HEK293 (cell line): ENCODE measurements around the gene FOXN3.

Experiments used
- CTCF ChIA-PET: fragments of 350-600 bp; formaldehyde crosslinking; extraction: SDS; loops from one replicate; lab custom pipeline; 2021; ENCODE audit warnings: antibody characterized with exemption; lab: Yijun Ruan, JAX
- POLR2A ChIA-PET: fragments of 300-600 bp; formaldehyde crosslinking; extraction: SDS; loops from one replicate; lab custom pipeline; 2020; ENCODE audit warnings: antibody characterized with exemption, inconsistent platforms; lab: Yijun Ruan, JAX
- H3K27ac ChIP-seq: fragments of 200-500 bp; sonication (Bioruptor generic); 2 replicates; pipeline ENCODE4 v1.5.1; 2014; ENCODE audit warnings: low read depth, low read length, control low read depth, inconsistent platforms; ENCODE audit errors: extremely low read depth
- H3K36me3 ChIP-seq, 2 experiments: fragments of 200-500 bp in 1 of 2; sonication (Bioruptor generic) in 1 of 2; 1 replicate in 1 of 2; 2 replicates in 1 of 2; pipeline ENCODE4 v1.5.1; 2014 to 2017; ENCODE audit warnings: inconsistent platforms in 2 of 2, low read length in 2 of 2; ENCODE audit not compliant: control insufficient read depth in 2 of 2, insufficient read depth in 1 of 2
- H3K4me1 ChIP-seq: fragments of 200-500 bp; sonication (Bioruptor generic); 2 replicates; pipeline ENCODE4 v1.5.1; 2014; ENCODE audit warnings: mild to moderate bottlenecking, low read length, inconsistent platforms; ENCODE audit not compliant: control insufficient read depth, insufficient read depth
- H3K4me3 ChIP-seq: 2 replicates; pipeline ENCODE4 v1.5.1; 2011; ENCODE audit warnings: low read depth, mild to moderate bottlenecking, control low read depth, low read length, moderate library complexity
- H3K9me3 ChIP-seq: fragments of 200-500 bp; sonication (Bioruptor generic); 2 replicates; pipeline ENCODE4 v1.5.1; 2014; ENCODE audit warnings: low read depth, low read length, inconsistent platforms; ENCODE audit not compliant: control insufficient read depth, insufficient read depth
- BCL11A ChIP-seq: fragments of 450-650 bp; formaldehyde crosslinking; IDR thresholded peaks from 2 replicates; pipeline ENCODE4 v1.5.1; 2016; ENCODE audit warnings: low read depth, missing biosample characterization, missing genetic modification characterization
- GLI4 ChIP-seq: fragments of 450-650 bp; formaldehyde crosslinking; IDR thresholded peaks from 2 replicates; pipeline ENCODE4 v1.5.1; 2016; ENCODE audit warnings: missing biosample characterization, missing genetic modification characterization
- PRDM4 ChIP-seq: fragments of 450-650 bp; formaldehyde crosslinking; IDR thresholded peaks from 2 replicates; pipeline ENCODE4 v1.5.1; 2017; ENCODE audit warnings: missing biosample characterization, missing genetic modification characterization
- RBAK ChIP-seq: fragments of 450-650 bp; formaldehyde crosslinking; IDR thresholded peaks from 2 replicates; pipeline ENCODE4 v1.5.1; 2016; ENCODE audit warnings: missing biosample characterization, missing genetic modification characterization
- SCRT1 ChIP-seq: fragments of 450-650 bp; formaldehyde crosslinking; IDR thresholded peaks from 2 replicates; pipeline ENCODE4 v1.5.1; 2016; ENCODE audit warnings: missing biosample characterization, missing genetic modification characterization, borderline replicate concordance
- ZBTB11 ChIP-seq: fragments of 450-650 bp; formaldehyde crosslinking; conservative IDR thresholded peaks from 2 replicates; pipeline ENCODE4 v1.5.1; 2016; ENCODE audit warnings: low read depth, missing biosample characterization, missing genetic modification characterization
- ZBTB21 ChIP-seq: fragments of 450-650 bp; formaldehyde crosslinking; IDR thresholded peaks from 2 replicates; pipeline ENCODE4 v1.5.1; 2017; ENCODE audit warnings: missing biosample characterization, missing genetic modification characterization
- ZBTB7A ChIP-seq: fragments of 450-650 bp; formaldehyde crosslinking; IDR thresholded peaks from 2 replicates; pipeline ENCODE4 v1.5.1; 2016; ENCODE audit warnings: low read depth, missing biosample characterization, missing genetic modification characterization
- ZEB2 ChIP-seq: fragments of 450-650 bp; formaldehyde crosslinking; IDR thresholded peaks from 2 replicates; pipeline ENCODE4 v1.5.1; 2016; ENCODE audit warnings: missing biosample characterization, missing genetic modification characterization
- ZNF16 ChIP-seq: fragments of 450-650 bp; formaldehyde crosslinking; IDR thresholded peaks from 2 replicates; pipeline ENCODE4 v1.5.1; 2016; ENCODE audit warnings: low read depth, missing biosample characterization, missing genetic modification characterization
- ZNF24 ChIP-seq: fragments of 450-650 bp; formaldehyde crosslinking; IDR thresholded peaks from 2 replicates; pipeline ENCODE4 v1.5.1; 2016; ENCODE audit warnings: missing biosample characterization, missing genetic modification characterization
- ZNF391 ChIP-seq: fragments of 450-650 bp; formaldehyde crosslinking; IDR thresholded peaks from 2 replicates; pipeline ENCODE4 v1.5.1; 2016; ENCODE audit warnings: low read depth, missing biosample characterization, missing genetic modification characterization, borderline replicate concordance
- ZNF514 ChIP-seq: fragments of 450-650 bp; formaldehyde crosslinking; IDR thresholded peaks from 2 replicates; pipeline ENCODE4 v1.5.1; 2016; ENCODE audit warnings: missing biosample characterization, missing genetic modification characterization
- ZNF529 ChIP-seq: fragments of 450-650 bp; formaldehyde crosslinking; IDR thresholded peaks from 2 replicates; pipeline ENCODE4 v1.5.1; 2017; ENCODE audit warnings: missing genetic modification characterization, missing biosample characterization; ENCODE audit not compliant: insufficient replicate concordance
- ZNF629 ChIP-seq: fragments of 450-650 bp; formaldehyde crosslinking; IDR thresholded peaks from 2 replicates; pipeline ENCODE4 v1.5.1; 2017; ENCODE audit warnings: missing biosample characterization, missing genetic modification characterization
- ZNF837 ChIP-seq: fragments of 450-650 bp; formaldehyde crosslinking; IDR thresholded peaks from 2 replicates; pipeline ENCODE4 v1.5.1; 2016; ENCODE audit warnings: missing biosample characterization, missing genetic modification characterization
- ZSCAN23 ChIP-seq: fragments of 450-650 bp; formaldehyde crosslinking; IDR thresholded peaks from 2 replicates; pipeline ENCODE4 v1.5.1; 2016; ENCODE audit warnings: missing biosample characterization, missing genetic modification characterization
- TF ChIP-seq, protein P1 (sequence below): fragments of 450-650 bp; formaldehyde crosslinking; IDR thresholded peaks from 2 replicates; pipeline ENCODE4 v1.5.1; 2016; ENCODE audit warnings: missing biosample characterization, missing genetic modification characterization
- TF ChIP-seq, protein P2 (sequence below): fragments of 450-650 bp; formaldehyde crosslinking; IDR thresholded peaks from 2 replicates; pipeline ENCODE4 v1.5.1; 2016; ENCODE audit warnings: missing biosample characterization, missing genetic modification characterization, borderline replicate concordance
- TF ChIP-seq, protein P3 (sequence below): fragments of 450-650 bp; formaldehyde crosslinking; IDR thresholded peaks from 2 replicates; pipeline ENCODE4 v1.5.1; 2016; ENCODE audit warnings: missing biosample characterization, missing genetic modification characterization

The FOXN3 gene

DNA sequence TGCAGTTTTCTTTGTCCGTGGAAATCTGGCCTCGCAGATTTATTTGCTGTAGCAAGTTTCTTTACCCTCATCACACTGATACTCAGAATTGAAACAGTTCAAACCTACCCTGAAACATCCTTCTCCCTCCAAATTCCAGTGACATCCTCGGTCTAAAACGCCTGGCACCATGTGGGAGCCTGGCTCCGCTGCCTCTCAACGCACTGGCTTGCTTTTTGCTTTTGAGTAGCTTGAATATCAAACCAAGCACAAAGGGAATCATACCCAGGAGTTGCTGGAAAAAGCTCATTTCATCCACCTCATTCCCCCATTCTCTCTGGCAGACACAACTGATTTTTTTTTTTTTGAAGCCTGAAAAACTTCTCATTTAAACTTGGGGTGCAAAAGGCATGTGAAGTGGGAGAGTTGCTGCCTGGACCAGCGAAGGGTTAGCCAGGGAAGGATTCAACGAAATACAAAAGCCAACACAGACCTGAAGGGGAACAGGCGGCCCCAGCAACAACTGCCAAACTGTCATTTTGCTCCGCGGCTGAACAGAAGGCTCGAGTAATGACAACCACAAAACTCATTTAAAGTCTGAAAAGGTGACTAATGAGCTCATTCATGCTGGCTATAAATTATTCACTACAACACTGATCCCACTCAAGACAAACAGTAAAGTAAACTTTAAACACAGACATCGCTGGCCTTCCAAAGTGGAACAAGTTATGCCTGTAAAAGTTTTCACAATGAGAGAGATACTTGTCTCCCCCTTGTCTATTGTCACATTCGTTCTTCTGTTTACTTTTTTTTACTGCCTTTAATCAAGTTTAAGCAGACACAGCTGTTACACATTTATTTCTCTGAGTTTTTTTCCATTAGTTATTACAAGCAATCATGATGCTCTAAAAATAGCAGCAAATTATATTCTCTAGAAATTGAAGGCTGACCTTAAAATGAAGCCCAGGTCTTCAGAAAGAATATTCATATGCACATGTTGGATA, 12.5 kb upstream of the FOXN3 start (continued):
- TF ChIP-seq, protein P1, sequence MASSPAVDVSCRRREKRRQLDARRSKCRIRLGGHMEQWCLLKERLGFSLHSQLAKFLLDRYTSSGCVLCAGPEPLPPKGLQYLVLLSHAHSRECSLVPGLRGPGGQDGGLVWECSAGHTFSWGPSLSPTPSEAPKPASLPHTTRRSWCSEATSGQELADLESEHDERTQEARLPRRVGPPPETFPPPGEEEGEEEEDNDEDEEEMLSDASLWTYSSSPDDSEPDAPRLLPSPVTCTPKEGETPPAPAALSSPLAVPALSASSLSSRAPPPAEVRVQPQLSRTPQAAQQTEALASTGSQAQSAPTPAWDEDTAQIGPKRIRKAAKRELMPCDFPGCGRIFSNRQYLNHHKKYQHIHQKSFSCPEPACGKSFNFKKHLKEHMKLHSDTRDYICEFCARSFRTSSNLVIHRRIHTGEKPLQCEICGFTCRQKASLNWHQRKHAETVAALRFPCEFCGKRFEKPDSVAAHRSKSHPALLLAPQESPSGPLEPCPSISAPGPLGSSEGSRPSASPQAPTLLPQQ (tag by site-specific recombination), result 0 out of 2 replicates have a peak, but pooled peaks have one; percentile 29
- TF ChIP-seq ZBTB7A, result no peak
- peak; percentile 61 for TF ChIP-seq ZEB2 (tag by site-specific recombination)
- no peak for TF ChIP-seq ZNF529 (tag by site-specific recombination)
- no peak for TF ChIP-seq ZNF514
- TF ChIP-seq PRDM4 (tag by site-specific recombination), result peak; percentile 84
- peak; percentile 66; the same call in 1 of the 2 replicates for TF ChIP-seq ZNF24 (tag by site-specific recombination)
- peak; percentile 40; the same call in 1 of the 2 replicates for TF ChIP-seq BCL11A
- TF ChIP-seq ZNF837 (tag by site-specific recombination), result no peak
- TF ChIP-seq GLI4 (tag by site-specific recombination), result no peak
- TF ChIP-seq ZSCAN23 (tag by site-specific recombination), result no peak
- TF ChIP-seq ZNF629 (tag by site-specific recombination), result peak; percentile 34; the same call in 1 of the 2 replicates
- TF ChIP-seq, protein P2, sequence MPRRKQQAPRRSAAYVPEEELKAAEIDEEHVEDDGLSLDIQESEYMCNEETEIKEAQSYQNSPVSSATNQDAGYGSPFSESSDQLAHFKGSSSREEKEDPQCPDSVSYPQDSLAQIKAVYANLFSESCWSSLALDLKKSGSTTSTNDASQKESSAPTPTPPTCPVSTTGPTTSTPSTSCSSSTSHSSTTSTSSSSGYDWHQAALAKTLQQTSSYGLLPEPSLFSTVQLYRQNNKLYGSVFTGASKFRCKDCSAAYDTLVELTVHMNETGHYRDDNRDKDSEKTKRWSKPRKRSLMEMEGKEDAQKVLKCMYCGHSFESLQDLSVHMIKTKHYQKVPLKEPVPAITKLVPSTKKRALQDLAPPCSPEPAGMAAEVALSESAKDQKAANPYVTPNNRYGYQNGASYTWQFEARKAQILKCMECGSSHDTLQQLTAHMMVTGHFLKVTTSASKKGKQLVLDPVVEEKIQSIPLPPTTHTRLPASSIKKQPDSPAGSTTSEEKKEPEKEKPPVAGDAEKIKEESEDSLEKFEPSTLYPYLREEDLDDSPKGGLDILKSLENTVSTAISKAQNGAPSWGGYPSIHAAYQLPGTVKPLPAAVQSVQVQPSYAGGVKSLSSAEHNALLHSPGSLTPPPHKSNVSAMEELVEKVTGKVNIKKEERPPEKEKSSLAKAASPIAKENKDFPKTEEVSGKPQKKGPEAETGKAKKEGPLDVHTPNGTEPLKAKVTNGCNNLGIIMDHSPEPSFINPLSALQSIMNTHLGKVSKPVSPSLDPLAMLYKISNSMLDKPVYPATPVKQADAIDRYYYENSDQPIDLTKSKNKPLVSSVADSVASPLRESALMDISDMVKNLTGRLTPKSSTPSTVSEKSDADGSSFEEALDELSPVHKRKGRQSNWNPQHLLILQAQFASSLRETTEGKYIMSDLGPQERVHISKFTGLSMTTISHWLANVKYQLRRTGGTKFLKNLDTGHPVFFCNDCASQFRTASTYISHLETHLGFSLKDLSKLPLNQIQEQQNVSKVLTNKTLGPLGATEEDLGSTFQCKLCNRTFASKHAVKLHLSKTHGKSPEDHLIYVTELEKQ (tag by site-specific recombination), result no peak; the same call in 1 of the 2 replicates
- no peak for TF ChIP-seq ZBTB21
- peak; percentile 81 for TF ChIP-seq SCRT1 (tag by site-specific recombination)

GRCh38 chr14:89428546-89429198, 11.6 kb upstream of the FOXN3 start:
- Histone ChIP-seq H3K27ac (peak overlapping the region; percentile 80; the same call in 1 of the 2 replicates), H3K4me1 (peaks cover 26% of the 10 kb centered on the region), H3K9me3 (no peaks in the 10 kb centered on the region), H3K36me3 (no peaks in the 10 kb centered on the region), H3K4me3 (no peak overlapping the region)
- CTCF ChIA-PET, result interaction anchor here (0.6 kb wide), 1 partner anchor 313 kb away, joined by 3 read pairs; no protein-coding TSS in a partner anchor
- POLR2A ChIA-PET, result no interaction called here
- TF ChIP-seq, protein P3, sequence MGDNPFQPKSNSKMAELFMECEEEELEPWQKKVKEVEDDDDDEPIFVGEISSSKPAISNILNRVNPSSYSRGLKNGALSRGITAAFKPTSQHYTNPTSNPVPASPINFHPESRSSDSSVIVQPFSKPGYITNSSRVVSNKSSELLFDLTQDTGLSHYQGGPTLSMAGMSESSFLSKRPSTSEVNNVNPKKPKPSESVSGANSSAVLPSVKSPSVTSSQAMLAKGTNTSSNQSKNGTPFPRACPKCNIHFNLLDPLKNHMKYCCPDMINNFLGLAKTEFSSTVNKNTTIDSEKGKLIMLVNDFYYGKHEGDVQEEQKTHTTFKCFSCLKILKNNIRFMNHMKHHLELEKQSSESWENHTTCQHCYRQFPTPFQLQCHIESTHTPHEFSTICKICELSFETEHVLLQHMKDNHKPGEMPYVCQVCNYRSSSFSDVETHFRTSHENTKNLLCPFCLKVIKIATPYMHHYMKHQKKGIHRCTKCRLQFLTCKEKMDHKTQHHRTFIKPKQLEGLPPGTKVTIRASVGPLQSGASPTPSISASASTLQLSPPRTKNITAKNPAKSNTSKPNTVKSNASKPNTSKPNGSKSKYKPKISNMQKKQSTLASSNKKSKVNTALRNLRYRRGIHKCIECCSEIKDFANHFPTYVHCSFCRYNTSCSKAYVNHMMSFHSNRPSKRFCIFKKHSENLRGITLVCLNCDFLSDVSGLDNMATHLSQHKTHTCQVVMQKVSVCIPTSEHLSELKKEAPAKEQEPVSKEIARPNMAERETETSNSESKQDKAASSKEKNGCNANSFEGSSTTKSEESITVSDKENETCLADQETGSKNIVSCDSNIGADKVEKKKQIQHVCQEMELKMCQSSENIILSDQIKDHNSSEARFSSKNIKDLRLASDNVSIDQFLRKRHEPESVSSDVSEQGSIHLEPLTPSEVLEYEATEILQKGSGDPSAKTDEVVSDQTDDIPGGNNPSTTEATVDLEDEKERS (tag by site-specific recombination), result no peak
- TF ChIP-seq ZNF391 (tag by site-specific recombination), result no peak
- no peak for TF ChIP-seq RBAK (tag by site-specific recombination)
- TF ChIP-seq ZBTB11 (tag by site-specific recombination), result no peak
- no peak for TF ChIP-seq ZNF16 (tag by site-specific recombination)
- no peak for TF ChIP-seq GLI4 (tag by site-specific recombination)
